Loucy (cell line): Measurements from ENCODE around the gene PCNT.

ENCODE experiments used
- CTCF ChIP-seq: fragments of 200-600 bp; sonication (generic); conservative IDR thresholded peaks from 2 replicates; pipeline ENCODE4 v1.5.1; 2014; ENCODE audit warnings: mild to moderate bottlenecking, antibody characterized with exemption, low read length
- EZH2phosphoT487 ChIP-seq: fragments of 200-600 bp; IDR thresholded peaks from 2 replicates; pipeline ENCODE4 v1.6.1; 2018; ENCODE audit warnings: antibody characterized with exemption, mild to moderate bottlenecking, moderate library complexity, borderline replicate concordance

GRCh38 chr21:46340998-46341397 is 17.0 kb downstream of the PCNT start:
- TF ChIP-seq CTCF (no peak), EZH2phosphoT487 (no peak)
